ENCODE measurements around the gene SPOP.
A peak's percentile ranks its signal among the peaks of the same experiment; 100 is the strongest.

DNA sequence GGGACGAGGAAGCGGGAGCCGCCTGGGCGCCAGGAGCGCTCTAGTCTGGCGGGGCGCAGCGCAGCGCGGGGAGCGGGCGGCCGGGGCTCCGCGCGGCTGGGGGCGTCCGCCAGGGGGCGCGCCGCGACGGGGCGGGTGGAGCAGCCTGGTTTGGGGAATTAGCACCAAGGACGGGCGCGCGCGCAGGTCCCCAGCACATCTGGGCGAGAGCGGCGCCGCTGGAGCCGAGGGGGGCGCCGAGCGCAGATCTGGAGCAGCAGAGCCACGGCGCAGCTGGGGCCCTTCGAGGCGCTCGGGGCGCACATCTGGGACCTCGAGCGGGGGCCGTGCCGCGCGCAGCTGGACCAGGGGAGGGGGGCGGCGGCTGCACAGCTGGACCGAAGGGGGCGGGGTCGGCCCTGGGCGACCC, 102.2 kb downstream of the SPOP start, which contains the start of gene NXPH3:
- TF ChIP-seq, protein P1, sequence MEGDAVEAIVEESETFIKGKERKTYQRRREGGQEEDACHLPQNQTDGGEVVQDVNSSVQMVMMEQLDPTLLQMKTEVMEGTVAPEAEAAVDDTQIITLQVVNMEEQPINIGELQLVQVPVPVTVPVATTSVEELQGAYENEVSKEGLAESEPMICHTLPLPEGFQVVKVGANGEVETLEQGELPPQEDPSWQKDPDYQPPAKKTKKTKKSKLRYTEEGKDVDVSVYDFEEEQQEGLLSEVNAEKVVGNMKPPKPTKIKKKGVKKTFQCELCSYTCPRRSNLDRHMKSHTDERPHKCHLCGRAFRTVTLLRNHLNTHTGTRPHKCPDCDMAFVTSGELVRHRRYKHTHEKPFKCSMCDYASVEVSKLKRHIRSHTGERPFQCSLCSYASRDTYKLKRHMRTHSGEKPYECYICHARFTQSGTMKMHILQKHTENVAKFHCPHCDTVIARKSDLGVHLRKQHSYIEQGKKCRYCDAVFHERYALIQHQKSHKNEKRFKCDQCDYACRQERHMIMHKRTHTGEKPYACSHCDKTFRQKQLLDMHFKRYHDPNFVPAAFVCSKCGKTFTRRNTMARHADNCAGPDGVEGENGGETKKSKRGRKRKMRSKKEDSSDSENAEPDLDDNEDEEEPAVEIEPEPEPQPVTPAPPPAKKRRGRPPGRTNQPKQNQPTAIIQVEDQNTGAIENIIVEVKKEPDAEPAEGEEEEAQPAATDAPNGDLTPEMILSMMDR (conservative IDR thresholded peaks at IDR 0.05): peak; percentile 83
- no peak for TF ChIP-seq ZFX (IDR thresholded peaks at IDR 0.05)

All from C4-2B (cell line).